HUES64 (cell line): Measurements from ENCODE around the gene PSEN2.

Experiments
- H3K27ac ChIP-seq: 2 replicates; pipeline ENCODE4 v1.7.0; 2013; ENCODE audit warnings: low read depth, low read length, inconsistent platforms
- H3K27me3 ChIP-seq: 2 replicates; pipeline ENCODE4 v1.6.1; 2013; ENCODE audit warnings: mild to moderate bottlenecking, low read length; ENCODE audit not compliant: insufficient read depth
- H3K36me3 ChIP-seq: 2 replicates; pipeline ENCODE4 v1.6.1; 2013; ENCODE audit warnings: mild to moderate bottlenecking, low read length; ENCODE audit not compliant: insufficient read depth
- H3K4me1 ChIP-seq: 2 replicates; pipeline ENCODE4 v1.6.1; 2013; ENCODE audit warnings: mild to moderate bottlenecking, low read length, moderate library complexity; ENCODE audit not compliant: insufficient read depth
- H3K4me3 ChIP-seq: 2 replicates; pipeline ENCODE4 v1.5.1; 2013; ENCODE audit warnings: mild to moderate bottlenecking, low read length, moderate library complexity
- H3K9ac ChIP-seq: 2 replicates; pipeline ENCODE4 v1.6.1; 2013; ENCODE audit warnings: mild to moderate bottlenecking, low read depth, low read length
- H3K9me3 ChIP-seq: 2 replicates; pipeline ENCODE4 v1.6.1; 2013; ENCODE audit warnings: low read depth, low read length; ENCODE audit not compliant: insufficient read depth
- WGBS: fragments of 150-250, 120-280 bp; methylation state at CpG from one replicate; pipeline ENCODE4 v1.1.7; 2013; ENCODE audit warnings: missing lambda C conversion rate; 5-methylcytosine and 5-hydroxymethylcytosine counted together

The PSEN2 gene

GRCh38 chr1:226865590-226865989 lies 4.8 kb upstream of the PSEN2 start:
- peaks cover 12% of the 10 kb centered on the region for H3K27me3 ChIP-seq
- no peaks in the 10 kb centered on the region for H3K36me3 ChIP-seq
- 91% methylated on average over 4 of the region's 4 CpGs for WGBS
- H3K9ac ChIP-seq: no peak overlapping the region
- H3K27ac ChIP-seq: no peak overlapping the region
- H3K4me1 ChIP-seq: peaks cover 22% of the 10 kb centered on the region
- no peaks in the 10 kb centered on the region for H3K9me3 ChIP-seq
- H3K4me3 ChIP-seq: no peak overlapping the region

- Histone ChIP-seq H3K9ac (no peak overlapping the region), H3K9me3 (no peaks in the 10 kb centered on the region), H3K4me3 (no peak overlapping the region), H3K36me3 (no peaks in the 10 kb centered on the region), H3K4me1 (peaks cover 30% of the 10 kb centered on the region), H3K27ac (no peak overlapping the region), H3K27me3 (peaks cover 24% of the 10 kb centered on the region)
- WGBS: 65% methylated on average over 6 of the region's 6 CpGs
Measured at GRCh38 chr1:226867461-226868054, 2.9 kb upstream of the PSEN2 start.

DNA sequence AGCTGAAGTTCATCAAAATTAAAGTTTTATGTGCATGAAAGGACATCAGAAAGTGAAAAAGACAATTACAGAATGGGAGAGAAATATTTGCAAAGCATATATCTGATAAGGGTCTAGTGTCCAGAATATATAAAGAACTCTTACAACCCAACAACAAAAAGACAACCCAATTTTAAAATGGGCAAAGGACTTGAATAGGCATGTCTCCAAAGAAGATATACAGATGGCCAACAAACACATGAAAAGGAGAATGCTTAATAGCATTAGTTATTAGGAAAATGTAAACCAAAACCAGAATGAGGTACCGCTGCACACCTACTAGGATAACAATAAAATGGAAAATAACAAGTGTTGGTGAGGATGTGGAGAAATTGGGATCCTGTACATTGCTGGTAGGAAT lies 1.7 kb upstream of the PSEN2 start:
- no peak overlapping the region for H3K9ac ChIP-seq
- H3K27ac ChIP-seq: no peak overlapping the region
- no peaks in the 10 kb centered on the region for H3K9me3 ChIP-seq
- H3K27me3 ChIP-seq: peaks cover 24% of the 10 kb centered on the region
- 100% methylated on average over 1 of the region's 1 CpG for WGBS
- peaks cover 21% of the 10 kb centered on the region for H3K4me1 ChIP-seq
- no peaks in the 10 kb centered on the region for H3K36me3 ChIP-seq
- no peak overlapping the region for H3K4me3 ChIP-seq

- H3K4me3 ChIP-seq: peak overlapping the region; percentile 77
- no peaks in the 10 kb centered on the region for H3K36me3 ChIP-seq
- H3K9ac ChIP-seq: peak overlapping the region; percentile 69
- H3K27ac ChIP-seq: no peak overlapping the region
- WGBS: 21% methylated on average over 7 of the region's 7 CpGs
- H3K4me1 ChIP-seq: peaks cover 23% of the 10 kb centered on the region; the same call in 1 of the 2 replicates
- H3K9me3 ChIP-seq: no peaks in the 10 kb centered on the region
- peaks cover 24% of the 10 kb centered on the region for H3K27me3 ChIP-seq
Measured at GRCh38 chr1:226870026-226870400, 403 bp upstream of the PSEN2 start.

DNA sequence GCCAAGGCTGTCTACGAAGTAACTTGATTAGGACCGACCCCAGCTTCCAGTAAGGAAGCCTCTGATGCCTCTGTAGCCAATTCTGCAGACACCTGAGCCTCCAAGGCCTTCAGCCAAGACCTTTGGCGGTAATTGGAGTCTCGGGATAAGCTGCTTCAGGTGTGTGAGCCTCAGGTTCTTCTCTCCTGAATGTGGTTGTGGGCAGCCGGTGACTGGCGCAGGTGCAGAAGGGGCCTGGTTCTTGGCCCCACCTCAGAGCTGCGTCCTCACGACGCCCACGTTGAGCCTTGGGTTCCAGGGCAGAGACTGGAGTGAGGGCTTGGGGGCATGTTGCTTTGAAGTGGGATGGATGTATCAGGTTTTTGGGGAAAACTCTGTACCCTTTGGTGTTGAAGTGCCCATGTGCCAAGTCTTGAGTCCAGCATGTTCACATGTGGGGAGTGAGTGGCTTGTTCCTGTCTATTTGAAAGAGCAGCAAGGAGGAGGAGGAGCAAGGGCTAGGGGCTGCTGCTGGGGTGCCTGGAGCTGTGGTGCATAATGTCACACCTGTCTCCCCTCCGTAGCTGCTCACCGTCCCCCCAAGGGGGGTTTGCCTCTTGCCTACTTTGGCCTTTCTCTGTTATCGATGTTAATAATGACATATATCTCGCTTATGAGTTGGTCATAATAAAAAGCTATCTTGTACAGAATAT lies 1.4 kb downstream of the PSEN2 start:
- H3K27me3 ChIP-seq: peaks cover 24% of the 10 kb centered on the region
- no peaks in the 10 kb centered on the region for H3K9me3 ChIP-seq
- H3K4me1 ChIP-seq: peaks cover 31% of the 10 kb centered on the region
- WGBS: 87% methylated on average over 13 of the region's 14 CpGs
- H3K9ac ChIP-seq: no peak overlapping the region
- peaks cover 6% of the 10 kb centered on the region for H3K36me3 ChIP-seq
- no peak overlapping the region for H3K27ac ChIP-seq
- H3K4me3 ChIP-seq: peak overlapping the region; percentile 77

- H3K4me1 ChIP-seq: peaks cover 29% of the 10 kb centered on the region
- H3K9me3 ChIP-seq: no peaks in the 10 kb centered on the region
- H3K4me3 ChIP-seq: no peak overlapping the region
Measured at GRCh38 chr1:226872437-226872836, 2.0 kb downstream of the PSEN2 start.

DNA sequence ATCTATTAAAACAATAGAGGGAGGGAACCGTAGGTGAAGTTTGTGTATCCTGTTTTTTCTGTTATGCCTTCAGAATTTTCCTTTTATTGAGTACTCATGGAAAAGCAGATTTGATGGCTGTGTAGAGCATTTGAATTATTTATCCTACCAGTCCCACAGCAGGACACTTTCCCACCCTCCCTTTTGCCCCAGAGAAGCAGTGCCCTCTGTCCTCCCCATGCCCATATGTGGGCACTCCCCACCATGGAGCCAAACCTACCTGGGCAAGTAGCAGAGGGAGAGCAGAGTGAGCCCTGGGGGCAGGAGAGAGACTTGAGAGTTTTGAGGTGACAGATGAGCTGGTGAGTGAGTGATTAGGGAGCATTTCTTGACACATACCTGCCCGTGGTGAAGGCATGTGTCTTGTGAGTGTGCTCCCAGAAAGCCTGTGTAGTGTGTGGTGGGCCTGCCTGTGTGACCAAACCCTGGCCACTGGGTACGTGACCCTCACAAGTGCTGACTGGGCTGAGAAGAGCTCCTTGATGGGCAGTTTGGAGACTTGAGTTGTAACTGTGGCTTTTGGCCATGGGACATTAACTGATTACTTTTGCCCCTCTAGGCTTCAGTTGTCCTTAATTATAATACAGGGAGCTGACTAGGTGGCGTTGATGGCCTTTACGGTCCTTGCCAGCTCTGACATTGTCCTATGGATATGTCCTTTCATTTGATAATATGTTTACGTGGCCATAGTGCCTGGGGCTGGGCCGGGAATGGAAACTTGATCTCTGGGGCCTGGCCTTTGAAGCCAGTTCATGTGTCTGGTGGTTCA lies 3.6 kb downstream of the PSEN2 start:
- no peaks in the 10 kb centered on the region for H3K9me3 ChIP-seq
- peaks cover 24% of the 10 kb centered on the region for H3K4me1 ChIP-seq
- 77% methylated on average over 6 of the region's 7 CpGs for WGBS
- H3K27me3 ChIP-seq: peaks cover 24% of the 10 kb centered on the region
- H3K4me3 ChIP-seq: no peak overlapping the region
- no peak overlapping the region for H3K9ac ChIP-seq
- no peak overlapping the region for H3K27ac ChIP-seq
- peaks cover 15% of the 10 kb centered on the region for H3K36me3 ChIP-seq

More at GRCh38 chr1:226872437-226872836, 2.0 kb downstream of the PSEN2 start:
- Histone ChIP-seq H3K27me3 (peaks cover 24% of the 10 kb centered on the region), H3K36me3 (peaks cover 10% of the 10 kb centered on the region), H3K27ac (no peak overlapping the region), H3K9ac (no peak overlapping the region)
- WGBS: 96% methylated on average over 7 of the region's 7 CpGs

- H3K9ac ChIP-seq: no peak overlapping the region
- peaks cover 24% of the 10 kb centered on the region for H3K4me1 ChIP-seq
Measured at GRCh38 chr1:226874579-226875425, 4.4 kb downstream of the PSEN2 start.

DNA sequence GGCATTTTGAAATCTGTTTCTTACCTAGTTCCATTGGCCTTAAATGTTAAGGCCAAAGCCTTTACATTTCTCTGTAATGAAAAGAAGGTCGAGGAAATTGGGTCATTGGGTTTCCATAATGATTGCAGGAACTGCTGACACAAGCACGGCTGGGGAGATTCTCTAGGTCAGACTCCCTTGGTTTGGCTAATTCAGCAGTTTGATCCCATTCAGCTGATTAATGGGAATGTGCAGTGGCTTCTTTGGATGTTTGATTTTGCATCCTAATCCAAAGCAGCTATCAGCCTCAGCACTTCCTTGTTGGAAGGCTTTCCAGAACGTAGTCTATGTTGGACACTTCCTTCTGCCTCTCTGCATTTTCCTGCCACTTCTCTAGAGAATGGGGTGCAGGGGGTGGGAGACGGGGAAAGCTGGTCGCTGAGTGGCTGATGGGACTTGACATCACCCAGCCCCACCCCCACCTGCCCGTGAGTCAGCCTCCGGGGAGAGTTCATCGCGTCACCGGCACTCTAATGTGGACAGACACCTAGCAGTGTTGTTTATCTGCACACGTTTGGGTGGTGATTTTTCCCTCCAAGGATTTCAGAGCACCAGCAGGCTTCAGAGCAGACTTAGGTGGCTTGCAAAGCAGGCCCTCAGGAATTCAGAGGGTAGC lies 5.4 kb downstream of the PSEN2 start:
- Histone ChIP-seq H3K4me3 (no peak overlapping the region), H3K27me3 (peaks cover 11% of the 10 kb centered on the region), H3K36me3 (peaks cover 27% of the 10 kb centered on the region), H3K9ac (no peak overlapping the region), H3K27ac (no peak overlapping the region), H3K9me3 (no peaks in the 10 kb centered on the region), H3K4me1 (peaks cover 21% of the 10 kb centered on the region)
- WGBS: 65% methylated on average over 11 of the region's 11 CpGs

More at GRCh38 chr1:226874579-226875425, 4.4 kb downstream of the PSEN2 start:
- Histone ChIP-seq H3K27ac (no peak overlapping the region), H3K36me3 (peaks cover 23% of the 10 kb centered on the region), H3K4me3 (no peak overlapping the region), H3K9me3 (no peaks in the 10 kb centered on the region), H3K27me3 (peaks cover 16% of the 10 kb centered on the region)
- 90% methylated on average over 12 of the region's 12 CpGs for WGBS

DNA sequence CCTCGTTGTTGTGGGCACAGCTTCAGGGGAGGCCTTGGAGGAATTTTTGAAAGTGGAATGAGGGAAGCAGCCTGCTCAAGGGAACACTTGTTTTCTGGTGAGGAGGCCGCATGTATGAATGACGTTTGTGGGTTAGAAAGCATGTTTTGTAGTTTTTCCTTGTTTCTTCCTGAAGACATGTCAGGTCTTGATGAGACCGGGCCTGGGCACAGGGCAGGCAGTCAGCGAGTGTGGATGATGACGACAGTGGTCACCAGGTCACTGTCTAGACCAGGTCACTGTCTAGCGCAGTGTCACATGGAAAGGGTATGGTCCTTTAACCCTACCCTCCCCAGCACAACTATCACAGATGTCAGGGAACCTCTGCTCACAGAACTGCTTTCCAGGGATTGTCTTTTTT lies 7.3 kb downstream of the PSEN2 start:
- peaks cover 14% of the 10 kb centered on the region for H3K4me1 ChIP-seq
- no peaks in the 10 kb centered on the region for H3K27me3 ChIP-seq
- no peak overlapping the region for H3K27ac ChIP-seq
- no peak overlapping the region for H3K9ac ChIP-seq
- WGBS: 91% methylated on average over 7 of the region's 7 CpGs
- peaks cover 44% of the 10 kb centered on the region for H3K36me3 ChIP-seq
- H3K9me3 ChIP-seq: no peaks in the 10 kb centered on the region
- no peak overlapping the region for H3K4me3 ChIP-seq
